Kasumi-1 (cell line): ENCODE data around the gene SPRED2.
A peak's percentile ranks its signal among the peaks of the same experiment; 100 is the strongest.

Experiments used
- DNase-seq, 2 experiments: peaks; one replicate each; lab custom pipeline; 2025; lab: John Stamatoyannopoulos, UW

The SPRED2 gene

GRCh38 chr2:65432227-65433190, at the start of gene SPRED2:
TSS of gene SPRED2 (minus strand) at chr2:65432599. CDS start at chr2:65431987, 612 bp downstream.
- DNase-seq: peak; percentile 97

GRCh38 chr2:65481961-65482360, 49.6 kb upstream of the SPRED2 start:
- DNase-seq: no peak

- DNase-seq: no peak
Observed at GRCh38 chr2:65479524-65479923, 47.1 kb upstream of the SPRED2 start.

- no peak for DNase-seq
Observed at GRCh38 chr2:65478498-65479135, 46.2 kb upstream of the SPRED2 start.

- DNase-seq: no peak
Observed at GRCh38 chr2:65477590-65477989, 45.2 kb upstream of the SPRED2 start.

- DNase-seq: no peak
Observed at GRCh38 chr2:65476778-65477177, 44.4 kb upstream of the SPRED2 start.

- no peak for DNase-seq
Observed at GRCh38 chr2:65475000-65475399, 42.6 kb upstream of the SPRED2 start.

GRCh38 chr2:65473045-65473444, 40.6 kb upstream of the SPRED2 start:
- no peak for DNase-seq

GRCh38 chr2:65471409-65471808, 39.0 kb upstream of the SPRED2 start:
- no peak for DNase-seq

- no peak for DNase-seq
Observed at GRCh38 chr2:65466551-65466950, 34.2 kb upstream of the SPRED2 start.

- no peak for DNase-seq
Observed at GRCh38 chr2:65465857-65466256, 33.5 kb upstream of the SPRED2 start.

- DNase-seq: no peak
Observed at GRCh38 chr2:65465124-65465523, 32.7 kb upstream of the SPRED2 start.

- no peak for DNase-seq
Observed at GRCh38 chr2:65464604-65465003, 32.2 kb upstream of the SPRED2 start.

- no peak for DNase-seq
Observed at GRCh38 chr2:65458999-65459398, 26.6 kb upstream of the SPRED2 start.

GRCh38 chr2:65456886-65457285, 24.5 kb upstream of the SPRED2 start:
- DNase-seq: no peak

GRCh38 chr2:65456064-65456463, 23.7 kb upstream of the SPRED2 start:
- no peak for DNase-seq

- no peak for DNase-seq
Observed at GRCh38 chr2:65453916-65454315, 21.5 kb upstream of the SPRED2 start.

- DNase-seq: no peak
Observed at GRCh38 chr2:65452150-65452895, 19.9 kb upstream of the SPRED2 start.

GRCh38 chr2:65450810-65451209, 18.4 kb upstream of the SPRED2 start:
- no peak for DNase-seq

GRCh38 chr2:65450393-65450792, 18.0 kb upstream of the SPRED2 start:
- no peak for DNase-seq

- no peak for DNase-seq
Observed at GRCh38 chr2:65443509-65444186, 11.2 kb upstream of the SPRED2 start.
